Type B pancreatic cell (in vitro differentiated cells): Measurements from ENCODE around the gene ADAMTSL1. TPM values are rescaled to one million over a fixed set of nuclear protein-coding genes. Genes with fewer than 3 reads are reported as not detected.

Experiments
- DNase-seq: peaks from one replicate; pipeline ENCODE4 v3.0.0; 2021; ENCODE audit warnings: mixed read lengths; ENCODE audit not compliant: unreplicated experiment; ENCODE audit errors: extremely low spot score
- H3K27ac Mint-ChIP-seq: 2 replicates; pipeline ENCODE4 v1.8.0; 2021; ENCODE audit warnings: mild to moderate bottlenecking, mixed read lengths
- H3K27me3 Mint-ChIP-seq: 2 replicates; pipeline ENCODE4 v1.8.0; 2021; ENCODE audit warnings: mixed read lengths
- H3K36me3 Mint-ChIP-seq: 2 replicates; pipeline ENCODE4 v1.8.0; 2021; ENCODE audit warnings: mixed read lengths
- H3K4me1 Mint-ChIP-seq: one replicate; pipeline ENCODE4 v1.8.0; 2021; ENCODE audit warnings: mixed read lengths; ENCODE audit not compliant: unreplicated experiment
- H3K4me3 Mint-ChIP-seq: 2 replicates; pipeline ENCODE4 v1.8.0; 2021; ENCODE audit warnings: mild to moderate bottlenecking, mixed read lengths
- H3K9me3 Mint-ChIP-seq: 2 replicates; pipeline ENCODE4 v1.8.0; 2021; ENCODE audit warnings: mixed read lengths
- total RNA-seq: library from RNA; stranded (reverse); gene quantifications from 2 replicates; pipeline ENCODE4 v1.2.1, GENCODE V29; 2021; ENCODE audit warnings: low replicate concordance
- TF ChIP-seq, protein P1 (sequence below): fragments of 200-600 bp; sonication (generic); conservative IDR thresholded peaks from 2 replicates; pipeline ENCODE4 v1.5.0; 2021; ENCODE audit warnings: antibody characterized with exemption, mild to moderate bottlenecking

Gene ADAMTSL1
- total RNA-seq, 1 donor from 2014 or later = 28.6 TPM

DNA sequence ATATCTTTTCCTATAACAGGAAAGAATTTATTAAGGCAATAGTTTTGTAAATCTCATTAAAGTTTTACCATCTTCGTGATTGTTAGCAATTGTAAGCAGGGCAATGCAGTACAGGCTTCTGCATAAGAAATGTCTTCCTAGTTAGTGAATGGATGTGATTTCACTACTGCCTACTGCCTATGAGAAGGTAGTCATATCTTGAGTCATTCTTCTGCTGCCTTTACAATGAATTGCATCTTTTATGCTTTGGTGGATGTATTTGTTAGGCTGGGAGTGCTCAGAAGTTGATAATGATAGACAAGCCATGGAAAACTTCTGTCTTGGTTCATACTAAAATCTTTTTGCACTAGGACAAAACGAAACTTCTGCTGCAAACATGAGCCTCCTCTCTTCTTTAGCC lies 128.0 kb downstream of the ADAMTSL1 start:
- no peak for DNase-seq
- Mint-ChIP-seq H3K9me3 (no peaks in the 10 kb centered on the region), H3K36me3 (no peaks in the 10 kb centered on the region), H3K4me3 (no peak overlapping the region), H3K27ac (no peak overlapping the region), H3K4me1 (peaks cover 19% of the 10 kb centered on the region), H3K27me3 (no peaks in the 10 kb centered on the region)
- TF ChIP-seq, protein P1, sequence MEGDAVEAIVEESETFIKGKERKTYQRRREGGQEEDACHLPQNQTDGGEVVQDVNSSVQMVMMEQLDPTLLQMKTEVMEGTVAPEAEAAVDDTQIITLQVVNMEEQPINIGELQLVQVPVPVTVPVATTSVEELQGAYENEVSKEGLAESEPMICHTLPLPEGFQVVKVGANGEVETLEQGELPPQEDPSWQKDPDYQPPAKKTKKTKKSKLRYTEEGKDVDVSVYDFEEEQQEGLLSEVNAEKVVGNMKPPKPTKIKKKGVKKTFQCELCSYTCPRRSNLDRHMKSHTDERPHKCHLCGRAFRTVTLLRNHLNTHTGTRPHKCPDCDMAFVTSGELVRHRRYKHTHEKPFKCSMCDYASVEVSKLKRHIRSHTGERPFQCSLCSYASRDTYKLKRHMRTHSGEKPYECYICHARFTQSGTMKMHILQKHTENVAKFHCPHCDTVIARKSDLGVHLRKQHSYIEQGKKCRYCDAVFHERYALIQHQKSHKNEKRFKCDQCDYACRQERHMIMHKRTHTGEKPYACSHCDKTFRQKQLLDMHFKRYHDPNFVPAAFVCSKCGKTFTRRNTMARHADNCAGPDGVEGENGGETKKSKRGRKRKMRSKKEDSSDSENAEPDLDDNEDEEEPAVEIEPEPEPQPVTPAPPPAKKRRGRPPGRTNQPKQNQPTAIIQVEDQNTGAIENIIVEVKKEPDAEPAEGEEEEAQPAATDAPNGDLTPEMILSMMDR = no peak

DNA sequence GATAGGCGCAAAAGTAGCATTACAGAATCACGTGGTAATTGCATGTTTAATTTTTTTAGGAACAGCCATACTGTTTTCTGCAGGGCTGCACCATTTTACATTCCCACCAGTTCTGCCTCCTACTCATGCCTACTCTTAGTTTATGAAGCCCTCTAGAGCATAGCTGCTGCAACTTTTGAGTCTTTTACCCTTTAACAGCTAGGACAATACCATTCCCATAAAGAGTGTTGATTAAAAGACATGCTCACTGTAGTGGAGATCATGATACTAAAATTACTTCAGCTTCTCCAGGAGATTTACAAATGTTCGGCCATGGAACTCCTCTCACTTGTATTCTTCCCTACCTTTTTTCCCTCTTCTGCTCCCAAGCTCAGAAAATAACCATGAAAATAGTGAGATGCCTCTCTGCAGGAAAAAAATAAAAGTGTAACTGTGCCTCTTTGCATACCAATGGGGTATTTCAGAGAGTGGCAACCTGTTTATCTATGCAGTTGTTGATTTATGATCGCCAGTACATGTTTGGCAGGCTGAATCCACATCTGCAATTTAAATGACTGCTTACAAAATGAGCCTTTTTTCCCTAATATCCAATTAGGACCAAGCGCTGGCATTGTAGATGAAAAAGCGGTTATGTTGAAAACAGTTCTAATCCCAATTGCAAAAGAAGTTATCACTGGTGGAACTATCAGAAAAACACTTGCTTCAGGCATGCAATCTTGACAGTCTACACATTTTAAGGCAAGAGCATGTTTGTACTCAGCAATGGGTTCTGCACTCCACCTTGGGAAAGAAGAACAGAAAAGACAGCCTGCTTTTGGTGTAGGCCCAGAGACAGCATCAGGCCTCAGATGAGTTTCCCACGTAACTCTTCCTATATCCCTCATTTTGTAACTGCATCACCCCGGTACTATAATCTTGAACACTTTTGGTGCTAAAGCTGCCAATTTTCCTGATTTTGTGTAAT lies 131.1 kb downstream of the ADAMTSL1 start:
- DNase-seq = no peak
- no peak overlapping the region for H3K4me3 Mint-ChIP-seq
- H3K4me1 Mint-ChIP-seq = peaks cover 20% of the 10 kb centered on the region
- H3K9me3 Mint-ChIP-seq = no peaks in the 10 kb centered on the region
- no peak overlapping the region for H3K27ac Mint-ChIP-seq
- H3K36me3 Mint-ChIP-seq = no peaks in the 10 kb centered on the region
- H3K27me3 Mint-ChIP-seq = no peaks in the 10 kb centered on the region
- TF ChIP-seq, protein P1 = no peak

DNA sequence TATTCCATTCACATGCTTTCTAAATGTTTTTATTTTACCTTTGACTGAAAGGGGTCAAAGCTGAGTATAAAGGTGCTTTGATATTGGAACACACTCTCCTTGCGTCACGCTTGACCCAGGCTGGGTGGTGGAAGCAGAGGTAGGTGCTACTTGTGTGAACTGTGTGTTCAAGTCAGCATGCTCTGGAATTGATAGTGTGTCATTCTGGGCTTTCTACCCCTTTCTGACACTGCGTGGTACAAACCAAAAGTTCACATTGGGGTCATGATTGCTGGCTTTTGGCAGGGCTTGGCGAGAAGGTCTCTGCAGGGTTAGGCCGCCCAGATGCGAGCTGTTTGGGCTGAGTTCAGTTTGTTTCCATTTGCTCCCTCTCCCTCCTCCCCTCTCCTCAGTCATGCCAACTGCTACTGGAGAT lies 131.8 kb downstream of the ADAMTSL1 start:
- TF ChIP-seq, protein P1 = no peak
- Mint-ChIP-seq H3K36me3 (no peaks in the 10 kb centered on the region), H3K9me3 (no peaks in the 10 kb centered on the region), H3K27me3 (no peaks in the 10 kb centered on the region), H3K4me1 (peaks cover 20% of the 10 kb centered on the region), H3K4me3 (no peak overlapping the region), H3K27ac (no peak overlapping the region)
- DNase-seq = no peak

DNA sequence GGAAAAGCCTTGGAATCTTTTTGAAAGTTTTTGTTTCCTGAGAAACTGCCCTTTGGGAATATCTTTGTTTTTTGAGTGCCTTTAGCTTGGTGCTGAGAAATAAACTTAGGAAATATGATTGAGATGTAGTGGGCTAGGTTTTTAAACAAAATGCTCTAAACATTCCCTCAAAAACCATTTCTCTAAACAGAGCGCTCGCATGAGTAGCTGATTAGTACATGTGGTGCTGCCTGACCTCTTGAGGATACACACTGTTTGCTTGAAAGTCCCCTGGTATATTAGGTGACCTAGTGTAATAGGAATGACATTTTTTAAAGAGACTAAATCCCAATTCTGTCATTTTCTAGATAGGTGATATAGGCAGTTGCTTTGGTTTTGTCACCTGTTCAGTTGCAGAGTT lies 132.3 kb downstream of the ADAMTSL1 start:
- no peak overlapping the region for H3K27ac Mint-ChIP-seq
- TF ChIP-seq, protein P1 = no peak

DNA sequence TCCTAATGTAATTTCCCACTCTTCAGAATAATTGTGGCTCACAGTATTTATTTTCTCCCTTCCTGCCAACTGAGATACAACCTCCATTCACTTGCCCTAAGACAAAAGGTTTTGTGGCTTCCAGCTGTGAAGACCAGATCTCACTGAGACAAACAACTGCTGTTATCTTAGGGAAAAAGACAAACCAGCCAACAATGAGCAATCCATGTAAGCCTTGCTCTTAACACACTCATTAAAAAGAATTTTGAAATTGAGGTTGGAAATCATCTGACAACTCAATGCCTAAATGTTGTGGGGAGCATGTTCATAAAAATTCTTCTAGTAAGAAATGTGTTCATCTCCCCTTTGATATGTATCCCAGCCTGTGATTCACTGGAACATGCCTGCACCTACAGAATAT lies 132.9 kb downstream of the ADAMTSL1 start:
- TF ChIP-seq, protein P1 = no peak
- Mint-ChIP-seq H3K4me3 (no peak overlapping the region), H3K27me3 (no peaks in the 10 kb centered on the region), H3K27ac (no peak overlapping the region), H3K4me1 (peaks cover 21% of the 10 kb centered on the region), H3K36me3 (no peaks in the 10 kb centered on the region), H3K9me3 (no peaks in the 10 kb centered on the region)
- DNase-seq = no peak

More for the DNA sequence above, 132.3 kb downstream of the ADAMTSL1 start:
- DNase-seq = no peak
- Mint-ChIP-seq H3K9me3 (no peaks in the 10 kb centered on the region), H3K4me3 (no peak overlapping the region), H3K4me1 (peaks cover 20% of the 10 kb centered on the region), H3K36me3 (no peaks in the 10 kb centered on the region), H3K27me3 (no peaks in the 10 kb centered on the region)
